ENCODE results near the gene IRX6.

DNA sequence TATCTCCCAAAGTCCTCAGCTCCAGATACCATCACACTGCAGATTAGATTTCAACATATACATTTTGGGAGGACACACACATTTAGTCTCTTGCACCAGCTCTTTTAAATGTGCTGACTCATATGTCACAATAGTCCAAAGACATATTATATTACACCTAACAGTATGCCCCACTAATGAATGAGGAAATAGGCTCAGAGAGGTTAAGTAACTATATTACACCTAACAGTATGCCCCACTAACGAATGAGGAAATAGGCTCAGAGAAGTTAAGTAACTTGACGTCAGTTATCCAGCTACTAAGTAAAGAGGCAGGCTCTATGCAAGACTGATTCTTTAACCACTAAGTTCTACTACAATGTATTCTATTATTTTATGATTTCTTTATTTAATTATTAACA, 9.7 kb downstream of the IRX6 start:
- TF ChIP-seq, protein P1, sequence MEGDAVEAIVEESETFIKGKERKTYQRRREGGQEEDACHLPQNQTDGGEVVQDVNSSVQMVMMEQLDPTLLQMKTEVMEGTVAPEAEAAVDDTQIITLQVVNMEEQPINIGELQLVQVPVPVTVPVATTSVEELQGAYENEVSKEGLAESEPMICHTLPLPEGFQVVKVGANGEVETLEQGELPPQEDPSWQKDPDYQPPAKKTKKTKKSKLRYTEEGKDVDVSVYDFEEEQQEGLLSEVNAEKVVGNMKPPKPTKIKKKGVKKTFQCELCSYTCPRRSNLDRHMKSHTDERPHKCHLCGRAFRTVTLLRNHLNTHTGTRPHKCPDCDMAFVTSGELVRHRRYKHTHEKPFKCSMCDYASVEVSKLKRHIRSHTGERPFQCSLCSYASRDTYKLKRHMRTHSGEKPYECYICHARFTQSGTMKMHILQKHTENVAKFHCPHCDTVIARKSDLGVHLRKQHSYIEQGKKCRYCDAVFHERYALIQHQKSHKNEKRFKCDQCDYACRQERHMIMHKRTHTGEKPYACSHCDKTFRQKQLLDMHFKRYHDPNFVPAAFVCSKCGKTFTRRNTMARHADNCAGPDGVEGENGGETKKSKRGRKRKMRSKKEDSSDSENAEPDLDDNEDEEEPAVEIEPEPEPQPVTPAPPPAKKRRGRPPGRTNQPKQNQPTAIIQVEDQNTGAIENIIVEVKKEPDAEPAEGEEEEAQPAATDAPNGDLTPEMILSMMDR (IDR thresholded peaks at IDR 0.05; ENCODE audit: control extremely low read depth in 1 of 3, insufficient read depth in 1 of 3, low read depth in 1 of 3, low read length in 3 of 3): no peak
- TF ChIP-seq, protein P2, sequence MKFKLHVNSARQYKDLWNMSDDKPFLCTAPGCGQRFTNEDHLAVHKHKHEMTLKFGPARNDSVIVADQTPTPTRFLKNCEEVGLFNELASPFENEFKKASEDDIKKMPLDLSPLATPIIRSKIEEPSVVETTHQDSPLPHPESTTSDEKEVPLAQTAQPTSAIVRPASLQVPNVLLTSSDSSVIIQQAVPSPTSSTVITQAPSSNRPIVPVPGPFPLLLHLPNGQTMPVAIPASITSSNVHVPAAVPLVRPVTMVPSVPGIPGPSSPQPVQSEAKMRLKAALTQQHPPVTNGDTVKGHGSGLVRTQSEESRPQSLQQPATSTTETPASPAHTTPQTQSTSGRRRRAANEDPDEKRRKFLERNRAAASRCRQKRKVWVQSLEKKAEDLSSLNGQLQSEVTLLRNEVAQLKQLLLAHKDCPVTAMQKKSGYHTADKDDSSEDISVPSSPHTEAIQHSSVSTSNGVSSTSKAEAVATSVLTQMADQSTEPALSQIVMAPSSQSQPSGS (IDR thresholded peaks at IDR 0.05; ENCODE audit: low read length): no peak
- TF ChIP-seq TEAD4 (IDR thresholded peaks at IDR 0.05; ENCODE audit: low read depth, low read length): no peak
- no peak for TF ChIP-seq EZH2 (IDR thresholded peaks at IDR 0.05; ENCODE audit: low read depth, low read length, severe bottlenecking)
